Measurements from ENCODE around the gene PRPF19.

DNA sequence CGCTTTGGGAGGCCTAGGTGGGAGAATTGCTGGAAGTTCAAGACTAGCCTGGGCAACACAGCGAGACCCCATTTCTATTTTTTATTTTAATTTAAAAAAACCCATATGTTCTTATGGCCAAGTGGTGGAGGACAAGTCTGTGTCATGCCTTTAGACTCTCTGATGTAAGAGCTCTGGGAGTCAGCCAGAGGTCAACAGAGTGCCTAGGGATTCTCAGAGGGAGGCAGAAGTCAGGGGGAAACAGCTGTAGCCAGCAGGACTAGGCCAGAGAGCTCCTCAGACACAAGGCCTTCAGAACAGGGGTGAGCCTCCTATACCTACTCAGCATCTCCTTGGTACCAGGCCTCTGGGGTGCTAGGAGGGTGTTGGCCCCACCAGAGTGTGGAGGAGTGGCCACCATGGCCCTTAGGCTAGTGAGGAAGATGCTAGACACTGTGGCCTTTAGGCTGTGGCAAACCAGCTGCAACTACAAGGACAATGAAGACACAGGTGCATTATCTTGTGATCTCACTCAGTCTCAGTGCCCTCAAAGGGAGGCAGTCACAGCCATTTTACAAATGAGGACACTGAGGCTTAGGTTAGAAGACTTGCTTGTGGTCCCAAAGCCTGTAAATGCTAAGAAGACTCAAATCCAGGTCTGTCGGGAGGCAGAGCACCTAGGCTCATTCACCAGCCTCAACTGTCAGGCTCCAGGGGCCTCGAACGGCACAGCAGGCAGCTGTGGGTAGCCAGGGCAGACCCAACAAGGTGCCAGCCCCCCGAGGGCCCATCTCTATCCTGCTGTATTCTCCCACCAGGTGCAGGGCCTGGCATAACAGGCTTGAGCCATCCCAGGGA is 34.0 kb downstream of the PRPF19 start:
- TF ChIP-seq POLR2AphosphoS5 (IDR thresholded peaks at IDR 0.05; ENCODE audit: low read depth, low read length) (no peak), POLR2A (IDR thresholded peaks at IDR 0.05; ENCODE audit: low read depth, low read length) (no peak), TAF1 (IDR thresholded peaks at IDR 0.05; ENCODE audit: low read depth, low read length) (no peak)
